Astrocyte (in vitro differentiated cells and primary cell): ENCODE results near the gene RAB11FIP4. TPM values are rescaled to one million over a fixed set of nuclear protein-coding genes. Genes with fewer than 3 reads are reported as not detected.

Experiments used
- DNase-seq: peaks from one replicate; pipeline ENCODE4 v3.0.0-alpha.2; 2010; ENCODE audit warnings: low read depth
- FAIRE-seq: peaks from 2 replicates; lab custom pipeline; 2011; peaks lifted over from hg19 to GRCh38; lab: Jason Lieb, UNC
- H2AFZ ChIP-seq: 2 replicates; pipeline ENCODE4 v1.6.0; 2012; ENCODE audit warnings: low read depth, low read length, inconsistent platforms
- H3K27ac ChIP-seq: 2 replicates; pipeline ENCODE4 v1.5.1; 2011; ENCODE audit warnings: low read depth, low read length, inconsistent platforms
- H3K27me3 ChIP-seq: 2 replicates; pipeline ENCODE4 v1.6.0; 2011; ENCODE audit warnings: low read length, inconsistent platforms; ENCODE audit not compliant: insufficient read depth
- H3K36me3 ChIP-seq: 2 replicates; pipeline ENCODE4 v1.5.1; 2011; ENCODE audit warnings: low read length, inconsistent platforms; ENCODE audit not compliant: insufficient read depth
- H3K4me1 ChIP-seq: 2 replicates; pipeline ENCODE4 v1.5.1; 2011; ENCODE audit warnings: low read length, inconsistent platforms; ENCODE audit not compliant: insufficient read depth
- H3K4me2 ChIP-seq: 2 replicates; pipeline ENCODE4 v1.6.0; 2012; ENCODE audit warnings: low read length, inconsistent platforms
- H3K4me3 ChIP-seq: 2 replicates; pipeline ENCODE4 v1.5.1; 2011; ENCODE audit warnings: low read depth, mild to moderate bottlenecking, low read length, inconsistent platforms; ENCODE audit not compliant: insufficient read depth
- H3K79me2 ChIP-seq: 2 replicates; pipeline ENCODE4 v1.6.0; 2012; ENCODE audit warnings: mild to moderate bottlenecking, low read length, inconsistent platforms; ENCODE audit not compliant: insufficient read depth
- H3K9ac ChIP-seq: 2 replicates; pipeline ENCODE4 v1.6.0; 2012; ENCODE audit warnings: mild to moderate bottlenecking, low read length, inconsistent platforms
- H3K9me3 ChIP-seq: 2 replicates; pipeline ENCODE4 v1.5.1; 2012; ENCODE audit warnings: low read depth, mild to moderate bottlenecking, low read length, inconsistent platforms; ENCODE audit not compliant: insufficient read depth
- H4K20me1 ChIP-seq: 2 replicates; pipeline ENCODE4 v1.6.0; 2012; ENCODE audit warnings: low read length, inconsistent platforms; ENCODE audit not compliant: insufficient read depth
- H3K27ac Mint-ChIP-seq: one replicate; pipeline ENCODE4 v1.8.0; 2021; ENCODE audit warnings: mild to moderate bottlenecking, mixed read lengths; ENCODE audit not compliant: unreplicated experiment
- H3K27me3 Mint-ChIP-seq: one replicate; pipeline ENCODE4 v1.8.0; 2021; ENCODE audit warnings: low read depth, mixed read lengths; ENCODE audit not compliant: unreplicated experiment
- H3K36me3 Mint-ChIP-seq: one replicate; pipeline ENCODE4 v1.8.0; 2021; ENCODE audit warnings: low read depth, mixed read lengths; ENCODE audit not compliant: unreplicated experiment
- H3K4me1 Mint-ChIP-seq: one replicate; pipeline ENCODE4 v1.8.0; 2021; ENCODE audit warnings: low read depth, mixed read lengths; ENCODE audit not compliant: unreplicated experiment
- H3K4me3 Mint-ChIP-seq: one replicate; pipeline ENCODE4 v1.8.0; 2021; ENCODE audit warnings: mild to moderate bottlenecking, moderate library complexity, mixed read lengths; ENCODE audit not compliant: unreplicated experiment
- H3K9me3 Mint-ChIP-seq: one replicate; pipeline ENCODE4 v1.8.0; 2021; ENCODE audit warnings: mild to moderate bottlenecking, mixed read lengths; ENCODE audit not compliant: unreplicated experiment
- EZH2 ChIP-seq: IDR thresholded peaks from 2 replicates; pipeline ENCODE4 v1.6.1; 2012; ENCODE audit warnings: mild to moderate bottlenecking, low read length, inconsistent platforms; ENCODE audit not compliant: insufficient read depth
- total RNA-seq: library from RNA; stranded (reverse); gene quantifications from 2 replicates; pipeline ENCODE4 v1.2.1, GENCODE V29; 2021
- TF ChIP-seq, protein P1 (sequence below): IDR thresholded peaks from 2 replicates; pipeline ENCODE4 v1.5.1; 2011; ENCODE audit warnings: low read depth, mild to moderate bottlenecking, inconsistent platforms, low read length, moderate library complexity; ENCODE audit not compliant: insufficient read depth

RAB11FIP4 gene
- total RNA-seq, 1 donor from 2014 or later: 4.4 TPM

DNA sequence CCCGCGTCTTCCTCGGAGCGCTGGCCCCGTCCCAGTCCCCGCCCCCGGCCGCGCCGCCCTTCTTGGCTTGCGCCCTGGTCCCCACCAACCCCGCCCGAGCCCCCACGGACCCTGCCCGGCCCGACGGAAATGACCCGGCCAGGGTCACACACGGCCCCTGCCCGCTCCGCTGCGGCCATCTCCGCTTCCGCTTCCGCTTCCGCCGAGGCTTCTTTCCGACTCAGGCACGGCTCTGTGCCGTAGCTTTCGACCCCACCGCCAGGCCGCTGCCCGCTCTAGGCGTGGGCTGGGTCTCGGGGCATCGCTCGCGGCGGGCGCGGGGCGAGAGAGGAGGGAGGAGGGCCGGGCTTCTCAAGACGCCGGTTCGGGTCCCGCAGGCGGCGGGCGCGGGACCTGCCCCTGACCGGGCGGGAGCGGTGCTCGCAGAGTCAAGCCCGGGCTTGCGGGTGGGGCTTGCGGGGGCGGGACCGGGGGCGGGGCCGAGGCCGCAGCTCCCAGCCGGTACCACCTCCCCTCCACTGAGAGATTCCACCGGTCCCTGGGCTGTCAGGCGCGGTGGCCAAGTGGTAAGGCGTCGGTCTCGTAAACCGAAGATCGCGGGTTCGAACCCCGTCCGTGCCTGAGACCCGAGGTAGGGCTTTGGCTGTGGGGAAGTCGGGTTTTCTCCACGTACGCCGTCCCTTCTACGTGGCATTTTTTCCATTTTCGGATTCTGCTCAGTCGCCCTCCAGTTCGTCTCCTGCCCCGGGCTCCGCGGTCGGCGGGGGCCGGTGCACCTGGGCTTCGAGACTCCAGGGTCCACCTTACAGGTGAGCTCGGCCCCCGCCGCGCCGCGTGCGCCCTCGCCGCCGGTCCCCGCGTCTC, 158.3 kb downstream of the RAB11FIP4 start:
- Histone ChIP-seq H4K20me1 (no peaks in the 10 kb centered on the region), H3K27ac (peak overlapping the region; percentile 51), H2AFZ (peak overlapping the region; percentile 98), H3K4me3 (peak overlapping the region; percentile 87), H3K79me2 (no peaks in the 10 kb centered on the region), H3K9ac (peak overlapping the region; percentile 86), H3K4me1 (peaks cover 6% of the 10 kb centered on the region), H3K4me2 (peak overlapping the region; percentile 100), H3K9me3 (no peaks in the 10 kb centered on the region), H3K27me3 (no peaks in the 10 kb centered on the region), H3K36me3 (no peaks in the 10 kb centered on the region)
- Mint-ChIP-seq H3K27me3 (peaks cover 13% of the 10 kb centered on the region), H3K36me3 (no peaks in the 10 kb centered on the region), H3K9me3 (no peaks in the 10 kb centered on the region), H3K27ac (peak overlapping the region; percentile 76), H3K4me3 (peak overlapping the region; percentile 92), H3K4me1 (peaks cover 2% of the 10 kb centered on the region)
- DNase-seq (peak; percentile 77), FAIRE-seq (no peak)
- TF ChIP-seq, protein P1, sequence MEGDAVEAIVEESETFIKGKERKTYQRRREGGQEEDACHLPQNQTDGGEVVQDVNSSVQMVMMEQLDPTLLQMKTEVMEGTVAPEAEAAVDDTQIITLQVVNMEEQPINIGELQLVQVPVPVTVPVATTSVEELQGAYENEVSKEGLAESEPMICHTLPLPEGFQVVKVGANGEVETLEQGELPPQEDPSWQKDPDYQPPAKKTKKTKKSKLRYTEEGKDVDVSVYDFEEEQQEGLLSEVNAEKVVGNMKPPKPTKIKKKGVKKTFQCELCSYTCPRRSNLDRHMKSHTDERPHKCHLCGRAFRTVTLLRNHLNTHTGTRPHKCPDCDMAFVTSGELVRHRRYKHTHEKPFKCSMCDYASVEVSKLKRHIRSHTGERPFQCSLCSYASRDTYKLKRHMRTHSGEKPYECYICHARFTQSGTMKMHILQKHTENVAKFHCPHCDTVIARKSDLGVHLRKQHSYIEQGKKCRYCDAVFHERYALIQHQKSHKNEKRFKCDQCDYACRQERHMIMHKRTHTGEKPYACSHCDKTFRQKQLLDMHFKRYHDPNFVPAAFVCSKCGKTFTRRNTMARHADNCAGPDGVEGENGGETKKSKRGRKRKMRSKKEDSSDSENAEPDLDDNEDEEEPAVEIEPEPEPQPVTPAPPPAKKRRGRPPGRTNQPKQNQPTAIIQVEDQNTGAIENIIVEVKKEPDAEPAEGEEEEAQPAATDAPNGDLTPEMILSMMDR: no peak
- no peak for TF ChIP-seq EZH2

DNA sequence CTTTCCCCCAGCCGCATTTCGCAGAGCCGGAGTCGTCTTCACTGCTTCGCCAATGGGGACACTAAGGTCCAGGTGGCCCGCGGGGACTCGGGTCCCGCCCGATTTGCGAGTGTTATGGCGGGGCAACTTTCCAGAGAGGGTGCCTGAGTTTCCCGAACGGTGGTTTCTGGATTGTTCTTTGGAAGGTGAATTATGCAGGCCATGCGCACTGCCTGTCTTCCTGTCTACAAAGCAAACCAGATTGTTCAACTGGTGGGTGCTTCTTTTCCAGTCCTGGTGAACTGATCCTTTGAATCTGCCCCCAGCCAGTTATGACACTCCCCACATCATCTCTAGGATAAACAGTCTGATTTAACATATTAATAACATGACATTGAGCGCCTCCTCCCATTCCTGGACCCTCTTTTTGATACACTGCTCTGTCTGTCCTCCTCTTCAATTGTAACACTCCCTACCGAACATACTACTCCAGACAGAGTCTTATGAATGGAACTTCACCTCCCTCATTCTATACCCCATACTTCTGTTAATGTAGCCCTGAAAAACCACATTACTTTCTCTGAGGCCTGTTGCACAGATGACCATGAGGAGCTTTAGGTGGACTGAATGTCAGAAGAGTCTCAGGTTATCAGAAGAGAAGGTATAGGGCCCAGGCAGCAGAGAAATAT, 159.0 kb downstream of the RAB11FIP4 start:
- no peaks in the 10 kb centered on the region for H3K36me3 ChIP-seq
- TF ChIP-seq, protein P1: no peak
- TF ChIP-seq EZH2: no peak
- H3K9me3 ChIP-seq: no peaks in the 10 kb centered on the region
- peak overlapping the region; percentile 76 for H3K27ac Mint-ChIP-seq
- peaks cover 2% of the 10 kb centered on the region for H3K4me1 Mint-ChIP-seq
- peak overlapping the region; percentile 48 for H3K4me3 ChIP-seq
- peaks cover 15% of the 10 kb centered on the region for H3K27me3 Mint-ChIP-seq
- DNase-seq (no peak), FAIRE-seq (no peak)
- peak overlapping the region; percentile 79 for H3K4me3 Mint-ChIP-seq
- H3K36me3 Mint-ChIP-seq: no peaks in the 10 kb centered on the region
- H3K9ac ChIP-seq: peak overlapping the region; percentile 67
- H3K79me2 ChIP-seq: no peaks in the 10 kb centered on the region
- H4K20me1 ChIP-seq: no peaks in the 10 kb centered on the region
- H3K9me3 Mint-ChIP-seq: no peaks in the 10 kb centered on the region
- no peaks in the 10 kb centered on the region for H3K27me3 ChIP-seq
- H3K4me1 ChIP-seq: peaks cover 6% of the 10 kb centered on the region
- peak overlapping the region; percentile 79 for H3K4me2 ChIP-seq
- no peak overlapping the region for H3K27ac ChIP-seq
- peak overlapping the region; percentile 49 for H2AFZ ChIP-seq
